ENCODE data around the gene MAFB.

The MAFB gene

GRCh38 chr20:40680161-40680959 is 8.7 kb downstream of the MAFB start:
- no peak for DNase-seq

DNA sequence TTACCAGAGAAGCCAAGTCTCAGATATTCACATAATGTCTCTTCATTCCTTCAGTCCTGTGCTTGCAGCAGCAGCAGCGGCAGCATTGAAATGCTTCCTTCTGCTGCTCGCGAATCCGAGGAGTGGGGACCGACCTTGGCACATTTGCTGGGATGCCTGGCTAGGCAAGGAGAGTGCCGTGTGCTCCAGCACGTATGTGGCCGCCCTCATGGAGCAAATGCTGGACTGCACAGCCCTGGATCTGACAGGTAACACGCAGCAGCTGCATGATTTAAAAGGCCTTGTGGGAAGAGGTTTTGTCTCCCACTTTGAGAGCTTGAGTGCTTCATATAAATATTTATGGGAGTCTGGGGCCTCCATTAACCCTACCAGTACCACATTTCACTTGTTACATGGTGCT is 9.9 kb downstream of the MAFB start:
- no peak for DNase-seq

DNA sequence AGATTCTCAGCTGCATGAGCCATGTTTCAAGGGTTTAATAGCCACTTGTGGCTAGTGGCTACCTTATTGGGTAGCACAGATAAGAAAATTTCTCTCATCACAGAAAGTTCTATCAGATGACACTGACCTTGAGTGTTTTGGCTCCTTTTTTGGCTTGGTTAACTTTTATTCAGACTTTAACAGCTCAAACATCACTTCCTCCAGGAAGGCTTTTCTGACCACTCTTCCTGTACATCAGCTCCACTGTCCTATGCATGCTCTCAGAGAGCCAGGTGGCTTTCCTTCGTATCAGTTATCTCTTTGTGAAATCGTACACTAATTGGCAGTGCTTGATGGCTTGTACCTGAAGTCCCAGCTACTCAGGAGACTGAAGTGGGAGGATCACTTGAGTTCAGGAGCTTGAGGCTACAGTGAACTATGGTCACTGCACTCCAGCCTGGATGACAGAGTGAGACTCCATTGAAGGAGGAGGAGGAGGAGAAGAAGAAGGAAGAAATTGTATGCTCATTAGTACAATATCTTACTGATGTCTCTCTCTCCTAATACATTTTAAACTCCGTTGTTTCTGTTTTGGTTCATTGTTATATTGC is 10.7 kb downstream of the MAFB start:
- DNase-seq, result no peak

GRCh38 chr20:40677343-40677924 is 11.6 kb downstream of the MAFB start:
- DNase-seq, result no peak

DNA sequence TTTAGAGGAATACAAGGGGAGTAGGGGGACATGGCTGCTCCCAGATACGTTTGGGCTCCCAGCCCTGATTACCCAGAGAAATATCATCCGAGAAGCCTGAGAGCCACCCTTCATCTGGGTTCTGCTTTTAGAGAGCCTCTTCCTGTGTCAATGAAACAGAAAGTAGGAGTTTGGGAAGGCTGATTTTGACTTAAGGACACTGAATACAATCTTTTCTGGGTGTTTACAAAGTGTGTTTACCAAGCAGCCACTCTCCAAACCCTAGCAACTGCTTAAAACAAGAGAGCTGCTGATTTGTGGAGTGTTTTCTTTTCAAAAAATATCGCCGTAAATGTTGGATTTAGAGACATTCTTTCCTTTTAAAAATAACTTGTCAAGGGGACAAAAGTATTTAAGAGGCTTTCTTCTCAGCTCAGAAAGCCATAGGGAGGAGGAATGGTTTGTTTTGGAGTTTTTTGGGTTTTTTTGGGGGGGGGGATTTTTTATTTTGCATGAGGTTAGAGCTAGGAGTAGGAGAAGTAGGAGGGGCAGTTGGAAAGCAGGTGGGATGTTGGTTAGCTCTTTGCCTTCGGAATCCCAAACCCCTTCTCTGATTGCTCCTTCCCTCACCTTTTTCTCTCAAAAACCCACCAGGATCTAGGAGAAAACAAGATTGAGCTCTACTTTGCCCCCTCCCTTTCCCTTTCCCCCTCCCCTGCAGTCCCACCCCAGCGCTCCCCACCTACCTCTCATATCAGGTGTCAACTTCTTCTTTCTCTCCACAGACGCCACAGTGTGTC is 12.4 kb downstream of the MAFB start:
- no peak for DNase-seq

- DNase-seq, result no peak
Measured at GRCh38 chr20:40675599-40676221, 13.3 kb downstream of the MAFB start.

- DNase-seq, result no peak
Measured at GRCh38 chr20:40673442-40673841, 15.6 kb downstream of the MAFB start.

- DNase-seq, result no peak
Measured at GRCh38 chr20:40672095-40672494, 16.9 kb downstream of the MAFB start.

GRCh38 chr20:40670253-40670652 is 18.8 kb downstream of the MAFB start:
- DNase-seq, result no peak

DNA sequence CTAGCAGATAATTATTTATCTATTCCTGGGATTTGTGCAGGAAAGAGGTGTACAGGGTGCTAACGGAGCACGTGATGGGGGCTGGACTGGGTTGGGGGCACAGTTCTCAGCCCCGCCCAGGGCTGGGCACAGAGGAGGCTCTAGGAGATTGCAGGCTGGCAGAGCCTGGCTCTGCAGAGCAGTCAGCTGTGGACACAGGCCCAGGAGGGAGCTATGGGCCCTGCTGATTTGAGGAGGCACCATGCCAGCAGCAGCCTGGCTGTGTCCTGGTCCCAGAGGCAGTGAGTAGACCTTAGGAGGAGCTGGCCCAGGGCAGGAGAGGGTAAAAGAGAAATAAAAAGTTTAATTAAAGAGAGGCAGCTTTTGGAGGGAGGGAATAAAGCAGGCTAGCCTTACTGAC is 19.3 kb downstream of the MAFB start:
- no peak for DNase-seq

- DNase-seq, result no peak
Measured at GRCh38 chr20:40668449-40669228, 20.4 kb downstream of the MAFB start.

GRCh38 chr20:40667503-40667902 is 21.5 kb downstream of the MAFB start:
- DNase-seq, result no peak

DNA sequence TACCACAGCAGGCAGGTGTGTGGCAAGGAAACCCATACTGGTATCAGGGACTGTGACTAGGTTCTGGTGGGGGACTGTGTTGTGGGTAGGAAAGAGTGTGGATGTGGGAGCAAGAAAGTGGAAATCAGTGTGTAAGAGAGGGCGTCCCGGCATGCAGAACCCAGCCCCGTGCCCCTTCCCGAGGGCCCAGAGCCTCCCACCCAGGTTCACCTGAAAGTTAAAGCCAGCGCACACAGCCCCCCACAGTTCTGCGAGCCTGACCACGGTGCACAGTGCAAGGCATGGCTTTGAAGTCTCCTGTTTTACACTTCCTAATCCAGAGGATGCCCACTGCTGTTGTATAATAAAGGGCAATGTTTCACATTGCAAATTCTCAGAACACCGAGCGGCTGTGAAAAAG is 22.7 kb downstream of the MAFB start:
- DNase-seq, result no peak

DNA sequence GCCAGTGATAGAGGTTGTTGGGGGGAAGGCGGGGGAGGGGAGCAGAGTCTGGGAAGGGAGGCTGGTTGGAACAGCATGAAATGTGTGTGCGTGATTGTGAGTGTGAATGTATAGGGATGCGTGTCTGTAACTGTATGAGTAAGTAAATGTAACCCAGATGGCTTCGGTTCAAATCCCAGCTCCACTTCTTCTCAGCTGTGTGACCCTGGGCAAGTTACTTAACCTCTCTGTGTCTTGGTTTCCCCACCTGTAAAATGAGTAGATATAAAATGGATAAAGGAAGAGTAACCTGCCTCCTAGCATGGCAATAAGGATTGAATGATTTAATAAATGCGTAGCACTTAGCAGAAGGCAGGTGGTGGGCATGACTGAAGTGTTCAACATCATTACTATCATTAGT is 24.1 kb downstream of the MAFB start:
- DNase-seq, result no peak

GRCh38 chr20:40663991-40664880 is 24.8 kb downstream of the MAFB start:
- DNase-seq, result no peak

DNA sequence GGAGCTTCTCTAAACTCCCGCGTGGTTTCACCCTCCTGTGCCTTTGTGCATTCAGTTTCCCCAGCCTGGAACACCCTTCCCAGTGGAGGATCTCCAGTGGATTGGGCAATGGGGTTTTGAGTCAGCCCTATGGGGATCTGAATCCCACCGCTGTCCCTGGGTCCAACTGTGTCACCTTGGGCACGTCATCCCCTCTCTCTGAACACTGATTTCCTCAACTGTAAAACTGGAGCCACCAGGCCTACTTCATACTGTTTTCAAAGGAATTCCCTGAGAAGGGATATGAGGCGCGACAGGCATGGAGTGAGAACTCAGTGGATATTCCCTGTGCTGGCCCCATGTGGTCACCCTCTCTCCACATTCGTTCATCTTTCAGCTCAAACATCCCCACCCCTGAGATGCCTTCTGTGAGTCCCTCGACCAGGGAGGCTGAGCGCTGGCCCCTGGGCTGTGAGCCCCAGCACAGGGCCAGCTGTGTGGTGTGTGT is 25.7 kb downstream of the MAFB start:
- no peak for DNase-seq

GRCh38 chr20:40659567-40659966 is 29.5 kb downstream of the MAFB start:
- no peak for DNase-seq

GRCh38 chr20:40658509-40658908 is 30.5 kb downstream of the MAFB start:
- DNase-seq, result no peak

DNA sequence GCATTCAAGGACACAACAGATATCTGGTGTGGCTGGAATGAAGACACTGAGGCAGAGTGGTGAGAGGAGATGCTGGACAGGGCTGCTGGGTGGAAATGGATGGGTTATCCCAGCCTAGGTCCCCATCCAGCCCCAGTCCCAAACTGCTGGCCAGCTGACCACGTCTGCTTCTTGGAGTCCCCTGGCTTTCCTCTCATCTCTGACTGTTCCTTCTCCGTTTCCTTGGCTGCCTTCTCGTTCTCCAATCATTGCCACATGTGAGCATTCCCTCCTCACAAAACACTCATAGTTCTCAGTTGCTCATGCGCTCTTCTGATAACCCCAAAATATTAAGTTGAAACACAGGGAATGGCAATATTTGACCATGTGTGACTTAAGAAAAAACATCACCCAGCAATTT is 31.5 kb downstream of the MAFB start:
- no peak for DNase-seq

DNA sequence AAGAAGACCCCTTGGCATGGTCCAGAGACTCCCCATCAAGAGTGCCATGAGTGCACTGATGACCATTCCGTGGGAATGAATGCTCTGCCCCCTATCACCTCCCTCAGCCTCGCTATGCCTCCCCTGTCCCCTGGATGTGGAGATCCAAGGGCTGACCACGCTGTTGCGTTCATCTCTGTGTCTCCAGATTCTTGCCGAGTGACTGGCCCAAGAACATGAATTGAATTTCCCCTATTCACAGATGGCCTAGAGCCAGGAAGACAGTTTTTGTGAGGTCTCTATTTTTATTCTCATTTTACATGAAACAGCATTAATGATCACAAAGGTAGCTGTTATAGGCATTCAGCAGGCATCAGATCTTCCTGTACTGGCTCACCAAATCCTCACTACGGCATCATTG is 33.6 kb downstream of the MAFB start:
- DNase-seq, result no peak

DNA sequence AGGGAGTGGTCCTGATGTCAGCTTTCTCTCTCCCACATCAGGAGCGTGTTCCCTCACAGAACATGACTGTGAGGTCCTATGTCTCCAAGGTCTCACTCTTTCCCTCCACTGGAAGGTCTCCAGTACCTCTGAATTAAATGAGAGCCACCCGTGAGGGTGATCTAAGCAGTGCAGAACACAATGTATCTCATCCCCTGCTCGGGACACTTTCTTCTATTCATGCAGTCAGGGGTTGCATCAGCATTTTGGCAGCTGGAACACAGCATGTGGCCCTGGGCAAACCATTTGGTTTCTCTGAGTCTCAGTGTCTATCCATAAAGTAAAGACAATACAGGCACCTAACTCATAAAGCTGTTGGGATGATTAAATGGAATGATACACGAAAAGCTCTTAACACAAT is 34.2 kb downstream of the MAFB start:
- DNase-seq, result no peak

All from NK-92 treated with Interleukin-12 subunit alpha and Interleukin-12 subunit beta, amount 100 ng/mL, for 24 hours (cell line).